ENCODE results near the gene GRIK3.

Gene GRIK3

DNA sequence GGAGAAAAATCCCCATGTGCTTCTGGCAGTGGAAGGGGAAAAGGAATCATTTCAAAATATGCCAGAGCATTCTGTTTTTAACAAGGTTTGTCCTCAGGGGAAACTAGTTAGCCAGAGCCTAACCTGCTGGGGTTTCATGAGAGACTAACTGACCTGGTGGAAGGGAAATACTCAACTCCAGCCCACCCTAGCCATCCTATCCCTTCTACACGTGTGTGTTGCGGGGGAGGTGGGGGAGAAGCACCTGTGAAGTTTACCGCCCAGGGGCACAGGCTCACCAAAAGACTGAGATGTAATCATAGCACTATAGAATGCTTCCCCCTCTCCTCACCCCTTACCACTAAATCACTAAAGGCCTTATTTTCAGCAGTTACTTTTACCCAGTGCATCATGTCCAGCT, 139.5 kb downstream of the GRIK3 start:
- no peak overlapping the region for H3K27ac ChIP-seq
- no peak for TF ChIP-seq ZFX (IDR thresholded peaks at IDR 0.05; ENCODE audit: borderline replicate concordance)
- TF ChIP-seq, protein P1, sequence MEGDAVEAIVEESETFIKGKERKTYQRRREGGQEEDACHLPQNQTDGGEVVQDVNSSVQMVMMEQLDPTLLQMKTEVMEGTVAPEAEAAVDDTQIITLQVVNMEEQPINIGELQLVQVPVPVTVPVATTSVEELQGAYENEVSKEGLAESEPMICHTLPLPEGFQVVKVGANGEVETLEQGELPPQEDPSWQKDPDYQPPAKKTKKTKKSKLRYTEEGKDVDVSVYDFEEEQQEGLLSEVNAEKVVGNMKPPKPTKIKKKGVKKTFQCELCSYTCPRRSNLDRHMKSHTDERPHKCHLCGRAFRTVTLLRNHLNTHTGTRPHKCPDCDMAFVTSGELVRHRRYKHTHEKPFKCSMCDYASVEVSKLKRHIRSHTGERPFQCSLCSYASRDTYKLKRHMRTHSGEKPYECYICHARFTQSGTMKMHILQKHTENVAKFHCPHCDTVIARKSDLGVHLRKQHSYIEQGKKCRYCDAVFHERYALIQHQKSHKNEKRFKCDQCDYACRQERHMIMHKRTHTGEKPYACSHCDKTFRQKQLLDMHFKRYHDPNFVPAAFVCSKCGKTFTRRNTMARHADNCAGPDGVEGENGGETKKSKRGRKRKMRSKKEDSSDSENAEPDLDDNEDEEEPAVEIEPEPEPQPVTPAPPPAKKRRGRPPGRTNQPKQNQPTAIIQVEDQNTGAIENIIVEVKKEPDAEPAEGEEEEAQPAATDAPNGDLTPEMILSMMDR (IDR thresholded peaks at IDR 0.05), result no peak

DNA sequence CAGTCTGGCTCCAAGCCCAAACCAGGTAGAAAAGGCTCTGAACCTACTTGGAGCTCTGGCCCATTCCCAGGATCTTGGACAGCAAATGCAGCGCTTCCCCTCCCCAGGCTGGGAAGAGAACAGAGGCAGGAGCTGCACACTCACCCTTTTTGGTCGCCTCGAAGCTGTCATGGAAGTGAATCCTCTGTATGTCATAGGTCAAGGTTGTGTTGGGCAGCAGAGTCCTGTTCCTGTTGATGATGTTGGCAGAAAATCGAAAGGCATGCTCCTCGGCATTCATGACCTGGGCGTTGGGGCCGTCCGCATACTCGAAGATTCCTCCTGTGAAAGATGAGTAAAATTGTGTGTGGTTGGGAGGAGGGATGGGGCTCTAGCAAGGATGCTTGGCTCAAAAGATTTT, 143.5 kb downstream of the GRIK3 start:
- H3K27ac ChIP-seq, result no peak overlapping the region

DNA sequence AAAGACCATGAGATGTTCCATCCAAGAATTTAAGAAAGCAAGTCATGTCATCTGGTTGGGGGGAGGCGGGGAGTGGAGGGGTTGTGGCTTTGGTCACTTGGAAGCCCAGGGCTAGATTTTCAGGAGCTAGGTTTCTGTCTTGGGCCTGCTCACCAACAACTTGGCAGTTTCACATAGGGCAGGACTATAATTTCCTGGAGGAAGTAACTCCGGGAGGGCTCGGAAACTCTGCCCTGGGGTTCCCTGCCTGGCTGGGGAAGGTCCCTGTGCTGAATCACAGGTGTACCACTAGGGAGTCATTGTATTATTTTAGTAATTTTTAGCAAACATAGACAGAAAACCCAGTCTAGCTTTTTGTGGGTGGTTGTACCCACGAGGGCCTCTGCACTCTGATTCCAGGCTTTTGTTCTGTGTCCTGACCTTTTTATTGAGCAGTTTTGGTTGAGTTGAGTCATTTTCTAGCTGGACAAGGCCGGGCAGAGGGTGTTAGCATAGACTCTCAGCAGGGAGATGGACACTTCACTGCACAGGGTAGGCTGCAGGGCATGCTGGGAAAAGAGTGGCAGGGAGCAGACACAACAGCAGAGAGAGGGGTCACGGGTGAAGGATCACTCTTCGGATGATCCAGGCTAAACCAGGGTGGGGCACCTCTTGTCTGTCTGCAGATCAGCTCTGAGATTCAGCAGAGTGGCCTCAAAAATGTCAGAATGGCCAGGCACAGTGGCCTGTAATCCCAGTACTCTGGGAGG, 144.7 kb downstream of the GRIK3 start:
- TF ChIP-seq ZFX (IDR thresholded peaks at IDR 0.05; ENCODE audit: borderline replicate concordance), result no peak
- TF ChIP-seq, protein P1 (IDR thresholded peaks at IDR 0.05), result no peak

More for the DNA sequence above, 143.5 kb downstream of the GRIK3 start:
- TF ChIP-seq, protein P1 (IDR thresholded peaks at IDR 0.05), result no peak
- no peak for TF ChIP-seq ZFX (IDR thresholded peaks at IDR 0.05; ENCODE audit: borderline replicate concordance)

DNA sequence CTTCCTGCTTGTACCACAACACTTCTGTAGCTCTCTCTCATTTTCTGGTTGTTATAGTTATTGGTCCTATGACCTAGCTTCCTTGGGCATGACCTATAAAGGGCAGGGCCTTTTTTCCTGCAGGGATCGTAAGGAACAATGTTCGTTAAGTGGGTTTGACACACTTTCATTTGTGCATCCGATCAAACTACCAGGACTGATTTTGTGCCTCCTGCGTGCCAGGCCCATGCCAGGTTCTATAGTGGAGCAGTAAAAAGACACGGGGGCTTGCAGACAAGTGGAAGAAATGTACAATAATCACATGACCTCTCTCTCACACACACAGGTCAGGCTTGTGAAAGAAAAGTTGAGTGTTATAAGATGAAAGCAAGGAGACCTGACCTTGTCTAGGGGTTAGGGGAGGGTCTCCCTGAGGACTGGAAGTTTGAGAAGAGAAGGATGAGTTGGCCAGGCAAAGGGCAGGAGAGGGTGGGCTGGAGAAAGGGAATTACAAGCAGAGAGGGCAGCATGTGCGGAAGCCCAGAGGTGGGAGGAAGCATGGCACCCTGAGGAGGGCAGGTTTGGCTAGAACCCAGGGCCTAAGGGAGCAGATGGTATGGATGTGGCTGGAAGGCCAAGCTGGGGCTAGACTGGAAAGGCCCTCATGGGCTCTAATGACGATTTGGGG, 145.4 kb downstream of the GRIK3 start:
- H3K27ac ChIP-seq, result no peak overlapping the region
- TF ChIP-seq ZFX (IDR thresholded peaks at IDR 0.05; ENCODE audit: borderline replicate concordance), result no peak
- TF ChIP-seq, protein P1 (IDR thresholded peaks at IDR 0.05), result no peak

More for the DNA sequence above, 144.7 kb downstream of the GRIK3 start:
- H3K27ac ChIP-seq, result no peak overlapping the region

DNA sequence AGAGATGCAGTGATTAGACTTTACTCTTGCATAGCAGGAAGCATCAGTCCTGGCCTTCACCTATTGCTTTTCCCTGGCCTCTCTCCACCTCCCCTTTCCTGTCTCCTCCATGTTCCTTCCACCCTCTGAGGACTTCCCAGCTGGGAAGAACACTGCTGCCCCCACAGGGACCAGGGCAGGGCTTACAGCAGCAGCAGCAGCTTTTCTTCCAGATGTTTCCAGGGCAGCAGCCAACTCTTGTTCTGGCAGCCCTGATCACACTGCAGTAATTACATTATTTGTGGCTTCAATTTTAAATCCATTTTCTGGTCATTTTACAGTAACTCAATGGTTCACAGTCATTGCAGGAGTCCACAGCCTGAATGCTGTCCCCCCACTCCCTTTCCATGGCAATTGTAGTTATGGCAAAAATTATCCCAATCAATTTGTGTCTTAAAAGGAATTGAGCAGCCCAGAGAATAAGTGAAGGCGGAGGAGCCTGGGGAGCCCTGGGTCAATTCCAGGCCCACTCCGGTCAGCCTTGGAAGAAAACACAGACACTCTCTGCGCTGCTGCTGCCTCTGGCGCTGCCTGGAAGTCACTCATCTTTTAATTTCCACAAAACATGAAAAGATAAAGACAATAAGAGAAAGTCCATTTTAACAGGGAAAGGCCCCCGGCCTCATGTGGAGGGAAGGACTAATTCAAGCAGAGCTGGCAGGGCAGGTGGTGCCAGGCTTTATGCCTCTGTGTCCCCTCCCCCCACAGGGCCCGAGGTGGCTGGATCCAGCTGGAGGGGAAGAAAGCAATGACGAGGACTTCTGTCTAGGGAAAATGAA, 148.6 kb downstream of the GRIK3 start:
- TF ChIP-seq ZFX (IDR thresholded peaks at IDR 0.05; ENCODE audit: borderline replicate concordance), result no peak
- TF ChIP-seq, protein P1 (IDR thresholded peaks at IDR 0.05), result no peak
- no peak overlapping the region for H3K27ac ChIP-seq

DNA sequence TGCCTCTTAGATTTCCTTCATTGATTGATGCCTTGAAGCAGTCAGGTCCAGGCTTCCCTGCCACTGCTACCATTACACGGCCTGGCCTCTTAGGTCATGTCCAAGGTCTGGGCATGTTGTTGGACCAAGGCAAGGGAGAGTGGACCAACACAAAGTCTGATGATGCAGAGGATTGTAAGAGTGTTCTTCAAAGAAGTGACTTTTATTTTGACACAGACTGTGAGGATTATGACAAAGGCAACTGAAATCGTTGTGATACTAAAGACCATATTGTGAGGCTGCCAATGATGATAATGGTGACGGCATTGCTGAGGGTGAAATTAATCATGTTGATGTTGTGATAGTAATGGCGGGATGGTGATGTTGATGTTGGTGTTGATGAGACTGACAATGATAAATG, 149.5 kb downstream of the GRIK3 start:
- H3K27ac ChIP-seq, result no peak overlapping the region
- TF ChIP-seq, protein P1 (IDR thresholded peaks at IDR 0.05), result no peak
- no peak for TF ChIP-seq ZFX (IDR thresholded peaks at IDR 0.05; ENCODE audit: borderline replicate concordance)

Data from 22Rv1 (cell line).